ENCODE data around the gene SYNC. TPM values are rescaled to one million over a fixed set of nuclear protein-coding genes. Genes with fewer than 3 reads are reported as not detected.
"Not testable (repeated sequence)": the region's sequence is repeated elsewhere in the genome, so short reads cannot be mapped to it uniquely, and the experiment has no call there.

SYNC gene
- total RNA-seq, 5 donors from 2014 or later (not counting 1 experiment from before 2014, with no cell fraction given), result 0.07 TPM; not detected in 4

DNA sequence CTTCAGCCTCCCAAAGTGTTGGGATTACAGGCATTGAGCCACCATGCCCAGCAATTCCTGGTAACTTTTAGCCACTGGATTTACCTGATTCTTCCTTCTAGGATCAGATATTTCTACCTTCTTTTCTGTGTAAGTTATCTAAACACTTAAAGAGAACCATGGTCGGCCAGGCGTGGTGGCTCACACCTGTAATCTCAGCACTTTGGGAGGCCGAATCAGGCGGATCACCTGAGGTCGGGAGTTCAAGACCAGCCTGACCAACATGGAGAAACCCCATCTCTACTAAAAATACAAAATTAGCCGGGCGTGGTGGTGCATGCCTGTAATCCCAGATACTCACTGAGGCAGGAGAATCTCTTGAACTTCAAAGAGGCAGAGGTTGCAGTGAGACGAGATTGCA is 5.6 kb downstream of the SYNC start:
- H3K4me3 Mint-ChIP-seq; POLR2A ChIA-PET; H3K27ac ChIP-seq (ENCODE audit: low read length); H3K36me3 ChIP-seq (ENCODE audit: control insufficient read depth in 2 of 2, extremely low read depth in 1 of 2, insufficient read depth in 1 of 2, low read length in 1 of 2); H3K27ac Mint-ChIP-seq; H3K9me3 Mint-ChIP-seq; H3K4me1 ChIP-seq (ENCODE audit: control insufficient read depth in 1 of 2, extremely low read depth in 1 of 2, insufficient read depth in 2 of 2, low read length in 2 of 2); DNase-seq; H3K4me1 Mint-ChIP-seq; ATAC-seq (replicated peaks in 1 of 4); H3K4me3 ChIP-seq (ENCODE audit: control insufficient read depth in 1 of 2, extremely low read depth in 1 of 2, low read length in 1 of 2); H3K36me3 Mint-ChIP-seq; CTCF ChIA-PET; H3K9me3 ChIP-seq: not testable (repeated sequence)
- peaks cover 3 to 14% of the 10 kb centered on the region in 2 donors for H3K27me3 Mint-ChIP-seq
- H3K27me3 ChIP-seq (replicated peaks in 1 of 2; ENCODE audit: control insufficient read depth in 2 of 2, extremely low read depth in 1 of 2, insufficient read depth in 2 of 2, low read length in 1 of 2), result peaks cover 0 to 14% of the 10 kb centered on the region in 2 experiments
- 88% methylated on average over 3 of the region's 8 CpGs for WGBS (ENCODE audit: insufficient coverage)

DNA sequence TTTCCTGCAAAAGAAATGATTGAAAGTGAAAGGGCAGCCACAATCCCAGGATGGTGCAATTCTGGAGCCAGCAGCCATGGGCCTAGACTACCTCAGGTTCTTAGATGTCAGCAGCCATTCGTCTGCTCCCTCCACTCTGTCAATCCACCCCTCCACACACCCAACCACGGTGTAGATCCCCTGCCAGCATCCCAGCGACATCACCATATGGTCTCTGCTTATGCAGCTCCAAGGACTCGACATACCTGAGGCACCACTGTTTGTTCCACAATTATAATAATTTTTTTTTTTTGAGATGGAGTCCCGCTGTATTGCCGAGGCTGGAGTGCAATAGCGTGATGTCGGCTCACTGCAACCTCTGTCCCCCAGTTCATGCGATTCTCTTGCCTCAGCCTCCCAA is 6.5 kb downstream of the SYNC start:
- Mint-ChIP-seq H3K27me3 (peaks cover 0 to 4% of the 10 kb centered on the region in 2 donors), H3K27ac (no peak overlapping the region), H3K9me3 (no peaks in the 10 kb centered on the region), H3K4me3 (no peak overlapping the region), H3K36me3 (no peaks in the 10 kb centered on the region), H3K4me1 (no peaks in the 10 kb centered on the region)
- 91% methylated on average over 7 of the region's 9 CpGs for WGBS (ENCODE audit: insufficient coverage)
- ChIA-PET POLR2A (no interaction called here), CTCF (interaction anchor here in 1 of 2 donors (1.1 kb wide), 1 partner anchor 17 kb away, joined by 3 read pairs; no protein-coding TSS in a partner anchor)
- Histone ChIP-seq H3K9me3 (no peaks in the 10 kb centered on the region), H3K4me3 (ENCODE audit: control insufficient read depth in 1 of 2, extremely low read depth in 1 of 2, low read length in 1 of 2) (no peak overlapping the region), H3K27ac (ENCODE audit: low read length) (no peak overlapping the region), H3K36me3 (ENCODE audit: control insufficient read depth in 2 of 2, extremely low read depth in 1 of 2, insufficient read depth in 1 of 2, low read length in 1 of 2) (no peaks in the 10 kb centered on the region), H3K4me1 (ENCODE audit: control insufficient read depth in 1 of 2, extremely low read depth in 1 of 2, insufficient read depth in 2 of 2, low read length in 2 of 2) (peaks cover 0 to 5% of the 10 kb centered on the region in 2 experiments), H3K27me3 (replicated peaks in 1 of 2; ENCODE audit: control insufficient read depth in 2 of 2, extremely low read depth in 1 of 2, insufficient read depth in 2 of 2, low read length in 1 of 2) (peaks cover 0 to 6% of the 10 kb centered on the region in 2 experiments)
- DNase-seq, result no peak
- ATAC-seq (replicated peaks in 1 of 4), result no peak

DNA sequence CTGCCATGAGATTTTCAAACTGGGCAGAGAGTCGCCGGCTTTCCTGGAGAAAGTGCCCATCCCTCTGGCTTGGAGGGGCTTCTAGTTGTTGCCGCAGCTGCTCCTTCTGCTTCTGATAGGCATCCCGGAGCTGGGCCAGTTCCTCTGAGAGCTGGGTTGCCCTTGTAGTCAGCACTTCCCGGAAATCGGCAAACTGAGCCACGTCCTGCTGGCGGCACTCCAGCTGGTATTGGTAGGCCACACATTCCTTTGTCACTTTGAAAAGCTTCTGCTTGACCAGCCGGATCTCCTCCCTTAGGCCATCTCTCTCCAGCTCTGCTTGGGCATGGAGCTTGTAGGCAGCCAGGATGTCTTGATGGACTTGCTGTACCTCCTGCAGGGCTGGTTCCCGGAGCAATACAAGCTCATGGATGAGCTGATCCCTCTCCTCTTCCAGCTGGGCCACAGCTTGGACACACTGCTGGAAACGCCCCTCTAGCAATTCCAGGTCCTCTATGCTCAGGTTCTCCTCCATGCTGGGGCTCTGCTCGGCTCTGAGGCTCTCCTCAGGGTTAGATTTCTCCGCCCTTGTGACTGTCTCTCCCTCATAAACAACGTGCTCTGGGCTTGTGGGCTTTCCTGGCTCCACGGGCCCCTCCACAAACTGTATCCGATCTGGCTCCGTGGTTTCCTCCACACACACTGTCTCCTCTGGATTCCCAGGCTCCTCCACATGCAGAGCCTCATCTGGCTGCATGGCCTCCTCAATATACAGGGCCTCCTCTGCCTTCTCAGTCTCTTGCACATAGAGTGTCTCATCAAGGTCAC is 7.3 kb downstream of the SYNC start:
- Histone ChIP-seq H3K4me3 (ENCODE audit: control insufficient read depth in 1 of 2, extremely low read depth in 1 of 2, low read length in 1 of 2) (no peak overlapping the region), H3K27ac (ENCODE audit: low read length) (no peak overlapping the region), H3K27me3 (replicated peaks in 1 of 2; ENCODE audit: control insufficient read depth in 2 of 2, extremely low read depth in 1 of 2, insufficient read depth in 2 of 2, low read length in 1 of 2) (peaks cover 0 to 6% of the 10 kb centered on the region in 2 experiments), H3K36me3 (ENCODE audit: control insufficient read depth in 2 of 2, extremely low read depth in 1 of 2, insufficient read depth in 1 of 2, low read length in 1 of 2) (no peaks in the 10 kb centered on the region), H3K4me1 (ENCODE audit: control insufficient read depth in 1 of 2, extremely low read depth in 1 of 2, insufficient read depth in 2 of 2, low read length in 2 of 2) (peaks cover 0 to 5% of the 10 kb centered on the region in 2 experiments), H3K9me3 (no peaks in the 10 kb centered on the region)
- H3K9me3 Mint-ChIP-seq, result no peaks in the 10 kb centered on the region
- H3K36me3 Mint-ChIP-seq, result no peaks in the 10 kb centered on the region
- H3K27ac Mint-ChIP-seq, result no peak overlapping the region
- POLR2A ChIA-PET, result no interaction called here
- H3K27me3 Mint-ChIP-seq, result peaks cover 0 to 3% of the 10 kb centered on the region in 2 donors
- no peaks in the 10 kb centered on the region for H3K4me1 Mint-ChIP-seq
- no peak for ATAC-seq (replicated peaks in 1 of 4)
- CTCF ChIA-PET, result interaction anchor here in 1 of 2 donors (1.1 kb wide), 1 partner anchor 18 kb away, joined by 3 read pairs; no protein-coding TSS in a partner anchor
- no peak for DNase-seq
- 61% methylated on average over 17 of the region's 17 CpGs for WGBS (ENCODE audit: insufficient coverage)
- H3K4me3 Mint-ChIP-seq, result no peak overlapping the region

GRCh38 chr1:32693455-32694174 is 9.0 kb downstream of the SYNC start:
- 93% methylated on average over 4 of the region's 6 CpGs for whole genome bisulfite sequencing (ENCODE audit: insufficient coverage)
- no peaks in the 10 kb centered on the region for H3K4me1 Mint-ChIP-seq
- no peak for ATAC-seq (replicated peaks in 1 of 4)

DNA sequence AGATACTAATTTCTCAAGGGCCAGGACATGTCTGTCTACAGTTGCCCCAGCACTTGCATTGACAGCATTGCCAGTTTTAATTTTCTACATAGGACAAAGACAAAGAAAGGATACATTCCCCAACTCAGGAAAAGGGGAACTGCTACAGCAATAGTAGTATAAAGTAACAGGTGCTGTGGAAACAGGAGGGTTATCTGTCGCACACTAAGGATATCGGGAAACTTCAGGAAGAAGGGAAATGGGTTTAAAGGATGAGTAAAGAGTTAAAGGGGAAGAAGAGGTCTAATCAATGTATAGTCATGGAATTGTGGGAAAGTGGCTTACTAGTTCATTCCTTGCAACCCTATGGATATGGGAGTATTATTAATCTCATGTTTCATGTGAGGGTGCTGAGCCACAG is 16.2 kb downstream of the SYNC start:
- Histone ChIP-seq H3K27me3 (replicated peaks in 1 of 2; ENCODE audit: control insufficient read depth in 2 of 2, extremely low read depth in 1 of 2, insufficient read depth in 2 of 2, low read length in 1 of 2) (no peaks in the 10 kb centered on the region), H3K9me3 (no peaks in the 10 kb centered on the region), H3K36me3 (ENCODE audit: control insufficient read depth in 2 of 2, extremely low read depth in 1 of 2, insufficient read depth in 1 of 2, low read length in 1 of 2) (peaks cover 5 to 38% of the 10 kb centered on the region in 2 donors), H3K4me3 (ENCODE audit: control insufficient read depth in 1 of 2, extremely low read depth in 1 of 2, low read length in 1 of 2) (no peak overlapping the region), H3K4me1 (ENCODE audit: control insufficient read depth in 1 of 2, extremely low read depth in 1 of 2, insufficient read depth in 2 of 2, low read length in 2 of 2) (no peaks in the 10 kb centered on the region), H3K27ac (ENCODE audit: low read length) (no peak overlapping the region)
- ATAC-seq (replicated peaks in 1 of 4) (no peak), DNase-seq (no peak)
- Mint-ChIP-seq H3K27me3 (no peaks in the 10 kb centered on the region), H3K9me3 (no peaks in the 10 kb centered on the region), H3K36me3 (peaks cover 27% of the 10 kb centered on the region), H3K4me1 (no peaks in the 10 kb centered on the region), H3K27ac (no peak overlapping the region), H3K4me3 (no peak overlapping the region)
- POLR2A ChIA-PET, result interaction anchor here (0.5 to 0.8 kb wide), 2 partner anchors 13 to 449 kb away, joined by 3 to 8 read pairs; no protein-coding TSS in a partner anchor
- WGBS (ENCODE audit: insufficient coverage), result 100% methylated on average over 2 of the region's 2 CpGs
- CTCF ChIA-PET, result no interaction called here

More at GRCh38 chr1:32693455-32694174, 9.0 kb downstream of the SYNC start:
- Mint-ChIP-seq H3K27me3 (no peaks in the 10 kb centered on the region), H3K36me3 (no peaks in the 10 kb centered on the region), H3K9me3 (no peaks in the 10 kb centered on the region), H3K27ac (no peak overlapping the region), H3K4me3 (no peak overlapping the region)
- DNase-seq, result no peak
- Histone ChIP-seq H3K9me3 (no peaks in the 10 kb centered on the region), H3K27ac (ENCODE audit: low read length) (no peak overlapping the region), H3K4me3 (ENCODE audit: control insufficient read depth in 1 of 2, extremely low read depth in 1 of 2, low read length in 1 of 2) (no peak overlapping the region), H3K36me3 (ENCODE audit: control insufficient read depth in 2 of 2, extremely low read depth in 1 of 2, insufficient read depth in 1 of 2, low read length in 1 of 2) (no peaks in the 10 kb centered on the region), H3K4me1 (ENCODE audit: control insufficient read depth in 1 of 2, extremely low read depth in 1 of 2, insufficient read depth in 2 of 2, low read length in 2 of 2) (peaks cover 0 to 5% of the 10 kb centered on the region in 2 experiments), H3K27me3 (replicated peaks in 1 of 2; ENCODE audit: control insufficient read depth in 2 of 2, extremely low read depth in 1 of 2, insufficient read depth in 2 of 2, low read length in 1 of 2) (peaks cover 0 to 2% of the 10 kb centered on the region in 2 experiments)
- POLR2A ChIA-PET, result no interaction called here
- CTCF ChIA-PET, result interaction anchor here in 1 of 2 donors (0.6 kb wide), 1 partner anchor 18 kb away, joined by 10 read pairs; no protein-coding TSS in a partner anchor

- H3K4me1 ChIP-seq (ENCODE audit: control insufficient read depth in 1 of 2, extremely low read depth in 1 of 2, insufficient read depth in 2 of 2, low read length in 2 of 2), result no peaks in the 10 kb centered on the region
- H3K27me3 ChIP-seq (replicated peaks in 1 of 2; ENCODE audit: control insufficient read depth in 2 of 2, extremely low read depth in 1 of 2, insufficient read depth in 2 of 2, low read length in 1 of 2), result no peaks in the 10 kb centered on the region
- no peak overlapping the region for H3K4me3 ChIP-seq (ENCODE audit: control insufficient read depth in 1 of 2, extremely low read depth in 1 of 2, low read length in 1 of 2)
- no peak overlapping the region for H3K27ac Mint-ChIP-seq
- H3K4me3 Mint-ChIP-seq, result no peak overlapping the region
- no peak for DNase-seq
- POLR2A ChIA-PET, result interaction anchor here in 1 of 2 donors (0.5 kb wide), 1 partner anchor 71 kb away, joined by 3 read pairs; no protein-coding TSS in a partner anchor
- CTCF ChIA-PET, result interaction anchor here in 1 of 2 donors (0.5 kb wide), 1 partner anchor 118 kb away, joined by 5 read pairs; no protein-coding TSS in a partner anchor
- no peak overlapping the region for H3K27ac ChIP-seq (ENCODE audit: low read length)
- peaks cover 5 to 45% of the 10 kb centered on the region in 2 donors for H3K36me3 ChIP-seq (ENCODE audit: control insufficient read depth in 2 of 2, extremely low read depth in 1 of 2, insufficient read depth in 1 of 2, low read length in 1 of 2)
- no peaks in the 10 kb centered on the region for H3K4me1 Mint-ChIP-seq
- no peak for ATAC-seq (replicated peaks in 1 of 4)
- peaks cover 36% of the 10 kb centered on the region for H3K36me3 Mint-ChIP-seq
- no peaks in the 10 kb centered on the region for H3K27me3 Mint-ChIP-seq
- no peaks in the 10 kb centered on the region for H3K9me3 Mint-ChIP-seq
- no CpG with 5 or more reads among the region's 2 CpGs for WGBS (ENCODE audit: insufficient coverage)
- no peaks in the 10 kb centered on the region for H3K9me3 ChIP-seq
These were observed 17.1 kb downstream of the SYNC start for GRCh38 chr1:32685498-32685897.
